ENCODE results near the gene CNTN2.

Gene CNTN2

GRCh38 chr1:205042911-205043806 lies at the start of gene CNTN2:
Gene CNTN2 (plus strand): TSS chr1:205043212. CDS start chr1:205053186, 9,974 bp downstream.
- DNase-seq (ENCODE audit: low read depth), result no peak

GRCh38 chr1:204994086-204994862 lies 48.7 kb upstream of the CNTN2 start:
- DNase-seq (ENCODE audit: low read depth), result peak; percentile 29

GRCh38 chr1:204996981-204997380 lies 46.0 kb upstream of the CNTN2 start:
- no peak for DNase-seq (ENCODE audit: low read depth)

- DNase-seq (ENCODE audit: low read depth), result no peak
Observed at GRCh38 chr1:204997591-204998355, 45.2 kb upstream of the CNTN2 start.

GRCh38 chr1:205001162-205001561 lies 41.9 kb upstream of the CNTN2 start:
- no peak for DNase-seq (ENCODE audit: low read depth)

- DNase-seq (ENCODE audit: low read depth), result no peak
Observed at GRCh38 chr1:205002705-205003104, 40.3 kb upstream of the CNTN2 start.

GRCh38 chr1:205003358-205004131 lies 39.5 kb upstream of the CNTN2 start:
- DNase-seq (ENCODE audit: low read depth), result no peak

- no peak for DNase-seq (ENCODE audit: low read depth)
Observed at GRCh38 chr1:205004351-205004750, 38.7 kb upstream of the CNTN2 start.

GRCh38 chr1:205008896-205009295 lies 34.1 kb upstream of the CNTN2 start:
- no peak for DNase-seq (ENCODE audit: low read depth)

GRCh38 chr1:205009670-205010069 lies 33.3 kb upstream of the CNTN2 start:
- DNase-seq (ENCODE audit: low read depth), result no peak

- no peak for DNase-seq (ENCODE audit: low read depth)
Observed at GRCh38 chr1:205012391-205013140, 30.4 kb upstream of the CNTN2 start.

GRCh38 chr1:205013683-205014367 lies 29.2 kb upstream of the CNTN2 start:
- DNase-seq (ENCODE audit: low read depth), result no peak

GRCh38 chr1:205014783-205015182 lies 28.2 kb upstream of the CNTN2 start:
- DNase-seq (ENCODE audit: low read depth), result no peak

- DNase-seq (ENCODE audit: low read depth), result no peak
Observed at GRCh38 chr1:205015241-205015640, 27.8 kb upstream of the CNTN2 start.

- no peak for DNase-seq (ENCODE audit: low read depth)
Observed at GRCh38 chr1:205016075-205016474, 26.9 kb upstream of the CNTN2 start.

- DNase-seq (ENCODE audit: low read depth), result no peak
Observed at GRCh38 chr1:205016584-205016983, 26.4 kb upstream of the CNTN2 start.

- no peak for DNase-seq (ENCODE audit: low read depth)
Observed at GRCh38 chr1:205017001-205017400, 26.0 kb upstream of the CNTN2 start.

GRCh38 chr1:205017766-205018165 lies 25.2 kb upstream of the CNTN2 start:
- no peak for DNase-seq (ENCODE audit: low read depth)

- DNase-seq (ENCODE audit: low read depth), result no peak
Observed at GRCh38 chr1:205018381-205018780, 24.6 kb upstream of the CNTN2 start.

GRCh38 chr1:205020466-205020865 lies 22.5 kb upstream of the CNTN2 start:
- DNase-seq (ENCODE audit: low read depth), result no peak

All from ELR (cell line).